LNCaP clone FGC (cell line): ENCODE measurements around the gene OR10K1.
"Not testable (repeated sequence)": the region's sequence is repeated elsewhere in the genome, so short reads cannot be mapped to it uniquely, and the experiment has no call there.

ENCODE experiments used
- DNase-seq: peaks from one replicate; pipeline ENCODE4 v3.0.0-alpha.2; 2011; ENCODE audit warnings: low read depth
- H3K4me3 ChIP-seq: 2 replicates; pipeline ENCODE4 v1.5.1; 2011; ENCODE audit warnings: mild to moderate bottlenecking, low read depth, low read length, control low read depth
- TF ChIP-seq, protein P1 (sequence below): IDR thresholded peaks from 2 replicates; pipeline ENCODE4 v1.5.1; 2012; ENCODE audit warnings: mild to moderate bottlenecking; ENCODE audit not compliant: control insufficient read depth, insufficient read depth; ENCODE audit errors: extremely low read depth

Gene OR10K1, protein sequence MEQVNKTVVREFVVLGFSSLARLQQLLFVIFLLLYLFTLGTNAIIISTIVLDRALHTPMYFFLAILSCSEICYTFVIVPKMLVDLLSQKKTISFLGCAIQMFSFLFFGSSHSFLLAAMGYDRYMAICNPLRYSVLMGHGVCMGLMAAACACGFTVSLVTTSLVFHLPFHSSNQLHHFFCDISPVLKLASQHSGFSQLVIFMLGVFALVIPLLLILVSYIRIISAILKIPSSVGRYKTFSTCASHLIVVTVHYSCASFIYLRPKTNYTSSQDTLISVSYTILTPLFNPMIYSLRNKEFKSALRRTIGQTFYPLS

DNA sequence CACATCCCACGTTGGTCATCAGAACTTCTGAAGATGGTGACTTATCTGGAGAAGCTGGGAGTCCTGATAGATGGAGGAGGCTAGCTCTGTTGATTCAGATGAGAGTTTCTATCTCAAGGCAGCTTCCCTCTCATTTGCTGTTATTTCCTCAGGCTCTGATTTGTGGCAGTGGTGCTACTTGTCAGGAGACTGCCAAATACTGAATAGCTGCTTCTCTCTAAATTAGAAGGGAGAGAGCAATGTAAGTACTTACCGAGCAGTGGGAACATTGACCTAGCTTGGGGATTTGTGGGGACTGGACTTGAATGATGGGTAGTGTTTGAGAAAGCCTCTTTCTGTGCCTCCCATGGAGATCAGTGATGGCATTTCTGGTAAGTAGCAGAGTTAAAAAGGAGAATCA is at the start of gene OR10K1:
TSS of gene OR10K1 (plus strand) at position 301 of the 400 bp plus-strand sequence. CDS start 3,728 bp downstream, outside the sequence.
- H3K4me3 ChIP-seq, result no peak within 1 kb of the TSS
- TF ChIP-seq, protein P1, sequence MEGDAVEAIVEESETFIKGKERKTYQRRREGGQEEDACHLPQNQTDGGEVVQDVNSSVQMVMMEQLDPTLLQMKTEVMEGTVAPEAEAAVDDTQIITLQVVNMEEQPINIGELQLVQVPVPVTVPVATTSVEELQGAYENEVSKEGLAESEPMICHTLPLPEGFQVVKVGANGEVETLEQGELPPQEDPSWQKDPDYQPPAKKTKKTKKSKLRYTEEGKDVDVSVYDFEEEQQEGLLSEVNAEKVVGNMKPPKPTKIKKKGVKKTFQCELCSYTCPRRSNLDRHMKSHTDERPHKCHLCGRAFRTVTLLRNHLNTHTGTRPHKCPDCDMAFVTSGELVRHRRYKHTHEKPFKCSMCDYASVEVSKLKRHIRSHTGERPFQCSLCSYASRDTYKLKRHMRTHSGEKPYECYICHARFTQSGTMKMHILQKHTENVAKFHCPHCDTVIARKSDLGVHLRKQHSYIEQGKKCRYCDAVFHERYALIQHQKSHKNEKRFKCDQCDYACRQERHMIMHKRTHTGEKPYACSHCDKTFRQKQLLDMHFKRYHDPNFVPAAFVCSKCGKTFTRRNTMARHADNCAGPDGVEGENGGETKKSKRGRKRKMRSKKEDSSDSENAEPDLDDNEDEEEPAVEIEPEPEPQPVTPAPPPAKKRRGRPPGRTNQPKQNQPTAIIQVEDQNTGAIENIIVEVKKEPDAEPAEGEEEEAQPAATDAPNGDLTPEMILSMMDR, result no peak

DNA sequence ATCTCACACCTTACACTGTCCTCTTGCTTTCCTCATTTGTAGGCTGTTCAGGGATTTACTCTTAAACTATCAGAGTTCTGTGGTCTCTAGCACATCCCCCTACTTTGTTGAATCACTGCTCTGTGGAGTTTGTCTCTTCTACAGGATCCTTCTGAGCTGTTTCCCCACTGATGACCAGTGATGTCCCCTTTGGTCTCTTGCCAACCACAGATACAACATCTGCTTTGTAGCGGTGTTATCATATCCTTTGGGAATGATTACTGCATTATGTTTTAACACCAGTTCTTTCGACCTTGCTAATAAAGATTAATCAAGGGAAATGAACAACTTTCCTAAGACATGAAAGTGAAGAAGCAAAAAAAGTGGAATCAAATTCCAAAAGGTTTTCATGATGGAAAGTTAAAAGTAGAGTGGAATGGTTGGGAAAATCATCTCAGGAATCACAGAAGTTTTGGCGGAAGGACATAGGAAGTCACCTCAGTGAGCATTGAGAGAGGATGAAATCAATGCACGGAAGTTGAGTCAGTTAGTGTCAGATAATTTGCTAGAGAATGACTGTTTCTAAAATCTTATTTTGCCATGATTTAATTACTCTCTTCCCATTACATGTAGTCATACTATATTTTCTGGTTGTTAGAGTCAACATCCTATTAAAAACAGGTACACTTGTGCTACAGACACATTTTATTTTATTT is 46.8 kb upstream of the OR10K1 start:
- H3K4me3 ChIP-seq, result no peak overlapping the region
- DNase-seq, result no peak
- TF ChIP-seq, protein P1, result no peak

More for the DNA sequence above, at the start of gene OR10K1:
- DNase-seq, result no peak

DNA sequence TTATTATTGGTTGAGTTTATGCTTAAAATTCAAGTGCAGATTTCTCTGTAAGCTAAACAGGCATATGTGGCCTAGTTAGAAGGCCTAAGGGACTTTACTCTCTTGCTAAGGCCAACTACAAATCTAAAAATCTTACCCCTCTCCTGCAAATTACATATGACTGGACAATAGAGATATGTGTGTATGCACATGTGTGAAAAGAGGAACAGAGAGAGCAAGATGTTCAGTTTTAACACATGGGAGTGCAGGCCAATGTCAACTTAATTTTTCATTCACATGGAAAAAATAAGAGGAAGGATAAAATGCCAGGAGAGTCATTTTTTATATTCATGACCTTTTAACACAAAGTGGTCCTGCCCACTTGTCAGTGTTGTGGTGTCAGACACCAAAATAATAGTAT is 44.0 kb upstream of the OR10K1 start:
- DNase-seq, result no peak
- TF ChIP-seq, protein P1, result no peak
- H3K4me3 ChIP-seq, result no peak overlapping the region

DNA sequence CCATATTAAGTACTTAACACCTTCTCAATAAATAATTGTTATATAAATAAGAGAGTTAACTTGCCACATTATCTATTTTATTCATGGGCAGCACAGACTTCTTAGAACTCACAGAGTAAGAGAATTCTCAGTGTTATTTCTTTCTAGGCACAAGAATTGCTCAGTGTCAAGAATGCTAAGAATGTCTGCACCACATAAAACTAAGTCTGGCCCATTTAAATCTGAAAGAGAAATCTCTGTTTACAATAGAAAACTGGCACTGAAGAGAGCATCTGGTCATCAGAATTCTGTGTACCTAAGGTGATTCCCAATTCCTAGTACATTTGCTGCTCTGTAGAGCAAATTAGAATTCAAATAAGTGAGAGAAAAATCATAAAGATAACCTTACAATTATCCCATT is 39.4 kb upstream of the OR10K1 start:
- no peak for DNase-seq
- no peak overlapping the region for H3K4me3 ChIP-seq
- TF ChIP-seq, protein P1, result no peak

DNA sequence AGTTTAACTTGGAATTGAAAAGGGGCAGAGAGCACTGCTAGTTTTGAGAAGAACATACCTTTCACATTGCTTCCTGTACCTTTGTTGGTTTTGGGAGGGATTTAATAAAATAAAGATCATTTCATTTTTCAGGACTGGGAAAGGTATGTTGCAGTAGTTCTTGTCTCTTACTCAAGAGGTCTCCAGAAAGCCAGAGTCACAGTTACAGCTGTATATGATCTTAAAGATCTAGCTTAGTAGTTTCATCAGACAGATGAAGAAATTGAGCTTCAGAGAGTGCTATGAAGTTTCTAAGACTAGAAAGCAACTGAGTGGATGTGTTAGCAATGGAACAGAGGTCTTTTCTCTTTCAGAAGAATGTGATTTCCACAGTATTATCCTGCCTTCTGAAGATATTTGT is 36.6 kb upstream of the OR10K1 start:
- DNase-seq, result no peak
- TF ChIP-seq, protein P1, result no peak

DNA sequence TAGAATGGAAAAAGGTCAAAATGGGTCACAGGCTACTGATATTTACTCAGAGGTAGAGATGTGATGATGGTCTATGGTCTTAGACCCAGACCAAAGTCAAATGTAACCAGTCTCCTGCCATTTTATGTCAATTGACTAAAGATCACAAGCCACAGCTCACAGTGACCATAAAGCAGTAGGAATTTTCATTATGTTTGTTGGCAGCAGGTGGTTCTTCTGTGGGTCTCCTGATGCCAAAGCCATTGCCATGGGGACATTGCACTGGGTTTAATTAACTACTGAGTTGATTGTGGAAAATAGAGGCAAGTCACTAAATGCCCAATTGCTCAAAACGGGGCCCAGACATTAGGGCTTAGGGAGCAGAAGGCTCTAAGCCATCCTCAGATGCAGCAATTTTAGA is 35.5 kb upstream of the OR10K1 start, which contains the start of gene OR10K2:
TSS of gene OR10K2 (minus strand) at position 101 of the 400 bp plus-strand sequence. CDS start 5,371 bp downstream, outside the sequence.
- TF ChIP-seq, protein P1, result no peak
- DNase-seq, result no peak
- no peak within 1 kb of the TSS for H3K4me3 ChIP-seq

More for the DNA sequence above, 36.6 kb upstream of the OR10K1 start:
- H3K4me3 ChIP-seq, result no peak overlapping the region

DNA sequence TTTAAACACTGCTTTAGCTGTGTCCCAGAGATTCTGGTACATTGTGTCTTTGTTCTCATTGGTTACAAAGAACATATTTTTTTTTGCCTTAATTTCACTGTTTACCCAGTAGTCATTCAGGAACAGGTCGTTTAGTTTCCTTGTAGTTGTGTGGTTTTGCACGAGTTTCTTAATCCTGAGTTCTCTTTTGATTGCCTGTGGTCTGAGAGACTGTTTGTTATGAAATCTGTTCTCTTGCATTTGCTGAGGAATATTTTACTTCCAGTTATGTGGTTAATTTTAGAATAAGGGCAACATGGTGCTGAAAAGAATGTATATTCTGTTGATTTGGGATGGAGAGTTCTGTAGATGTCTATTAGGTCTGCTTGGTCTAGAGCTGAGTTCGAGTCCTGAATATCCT is 31.5 kb upstream of the OR10K1 start:
- not testable (repeated sequence) for DNase-seq, H3K4me3 ChIP-seq
